Activated CD4-positive, alpha-beta T cell treated with anti-CD3 and anti-CD28 coated beads, Interleukin-2, amount 50 U/mL, for 24 hours (primary cell): ENCODE measurements around the gene DEDD2.

Experiments used
- DNase-seq, 2 donors: peaks; one replicate each; pipeline ENCODE4 v3.0.0-alpha.2; 2020; ENCODE audit warnings: low read depth in 1 of 2, low spot score in 1 of 2

Gene DEDD2

DNA sequence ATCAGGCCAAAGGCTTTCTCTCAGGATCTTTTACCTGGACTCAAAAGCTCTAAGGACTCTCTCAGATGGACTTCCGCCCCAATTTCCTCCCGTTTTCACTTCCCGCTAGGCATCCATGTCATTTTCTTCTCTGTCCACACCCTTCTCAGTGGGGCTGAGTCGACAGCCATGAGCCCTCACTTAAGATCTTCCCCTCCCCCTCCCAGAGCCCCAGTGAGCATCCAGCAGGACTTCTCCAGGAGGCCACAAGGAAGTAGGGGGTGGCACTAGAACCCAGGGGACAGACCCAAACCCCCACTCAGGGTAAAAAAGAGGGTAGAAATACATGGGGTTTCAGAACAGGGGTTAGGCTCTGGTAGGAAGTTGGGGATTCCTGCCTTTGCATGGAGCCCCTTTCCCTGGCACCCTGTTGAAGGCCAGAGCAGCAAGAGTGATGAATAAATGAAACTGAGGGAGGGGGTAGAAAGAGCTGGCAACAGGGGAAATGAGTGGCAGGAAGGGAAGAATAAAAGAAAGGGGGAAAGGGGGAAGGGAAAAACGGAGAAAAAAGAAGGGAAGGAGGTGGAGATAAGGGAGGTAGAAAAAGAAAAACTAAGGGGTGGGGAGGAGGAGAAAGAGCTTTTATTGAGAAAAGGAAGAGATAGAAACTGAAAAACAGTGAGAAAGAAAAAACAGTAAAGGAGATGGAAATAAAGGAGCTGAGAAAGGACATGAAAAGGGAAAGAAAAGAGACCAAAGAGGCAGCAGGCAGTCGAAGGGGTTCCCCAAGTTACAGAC, 42.3 kb downstream of the DEDD2 start:
- DNase-seq, result no peak

DNA sequence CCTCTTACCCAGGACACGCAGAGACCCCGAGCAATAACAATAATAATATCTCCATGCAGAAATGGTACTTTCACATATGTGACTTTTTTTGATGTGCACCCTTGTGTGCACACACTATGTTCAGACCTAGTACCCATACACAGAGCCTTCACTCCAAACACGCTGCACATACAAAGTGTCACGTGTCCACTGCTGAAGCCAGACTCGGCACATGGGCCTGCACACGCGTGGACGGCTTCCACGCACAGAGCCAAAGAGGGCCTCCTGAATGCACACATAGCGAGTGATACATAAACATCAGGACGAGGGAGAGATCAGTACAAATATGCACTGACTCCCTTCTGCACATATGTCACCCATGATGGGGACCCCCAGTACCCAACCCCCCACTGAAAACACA, 43.3 kb downstream of the DEDD2 start:
- DNase-seq, result no peak

DNA sequence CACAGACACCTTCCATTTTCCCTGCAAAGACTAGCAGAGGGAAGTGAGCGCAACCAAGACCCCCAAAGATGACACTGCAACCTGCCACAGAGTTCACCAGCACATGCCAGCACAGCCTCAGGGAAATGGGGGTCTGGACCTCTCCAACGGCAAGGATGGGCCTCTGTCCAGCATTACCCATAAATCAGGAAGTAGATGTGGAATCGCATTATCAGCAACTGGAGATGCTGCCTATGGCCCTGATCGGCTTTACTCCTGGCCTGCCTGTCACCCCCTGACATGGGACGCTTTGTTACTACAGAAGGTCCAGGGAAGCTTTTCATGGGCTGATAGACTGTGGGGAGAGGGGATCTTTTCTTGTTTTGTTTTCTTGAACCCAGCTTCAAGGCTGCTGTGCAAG, 43.8 kb downstream of the DEDD2 start:
- DNase-seq, result no peak

GRCh38 chr19:42172261-42172660, 45.2 kb downstream of the DEDD2 start:
- no peak for DNase-seq

- no peak for DNase-seq
These were observed 46.8 kb downstream of the DEDD2 start for GRCh38 chr19:42170715-42171114.

DNA sequence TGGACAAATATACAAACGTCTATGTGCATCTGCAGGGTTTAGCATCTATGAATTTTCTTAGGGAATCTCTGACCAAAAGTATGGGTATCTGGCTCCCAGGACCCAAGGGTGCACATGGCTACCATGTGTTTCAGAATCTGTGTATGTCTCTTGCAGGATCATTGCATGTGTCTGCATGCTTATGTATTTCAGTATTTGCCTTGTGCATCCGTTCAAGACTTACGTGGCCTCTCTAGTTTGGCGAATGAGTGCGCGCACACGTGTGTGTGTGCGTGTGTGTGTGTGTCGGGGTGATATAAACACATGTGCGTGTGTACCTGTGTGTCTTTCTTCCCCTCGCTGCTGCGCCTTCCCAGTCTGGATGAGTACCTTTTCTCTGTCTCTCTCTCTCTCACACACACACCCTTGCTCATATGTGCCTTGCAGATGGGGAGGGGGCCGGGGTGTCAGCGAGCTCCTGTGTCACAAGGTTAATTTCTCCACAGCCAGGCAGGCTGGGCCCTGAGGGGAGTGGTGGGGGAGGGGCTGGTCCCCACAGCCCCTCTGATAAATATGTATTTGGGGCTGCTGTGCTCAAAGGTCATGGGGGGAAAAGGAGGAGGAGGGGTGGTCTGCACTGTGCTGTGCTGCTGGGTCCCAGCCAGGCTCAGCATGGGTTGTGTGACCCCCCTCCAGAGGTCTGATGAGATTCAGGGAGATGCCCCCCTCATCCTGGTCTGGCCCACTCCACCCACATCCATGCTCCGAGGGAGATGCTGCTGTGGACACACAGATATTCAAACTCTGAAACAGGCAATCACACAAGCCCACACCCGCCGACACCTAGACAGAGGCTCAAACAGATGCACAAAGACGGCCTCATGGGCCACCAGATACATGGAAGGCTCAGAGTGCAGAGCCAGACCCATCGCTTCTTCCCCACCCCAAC, 47.7 kb downstream of the DEDD2 start:
- no peak for DNase-seq

- DNase-seq, result no peak
These were observed 49.3 kb downstream of the DEDD2 start for GRCh38 chr19:42168206-42168605.

- DNase-seq, result no peak
These were observed 51.2 kb downstream of the DEDD2 start for GRCh38 chr19:42166316-42166715.

- DNase-seq, result no peak
These were observed 52.3 kb downstream of the DEDD2 start for GRCh38 chr19:42165146-42165545.

- DNase-seq, result no peak
These were observed 55.7 kb downstream of the DEDD2 start for GRCh38 chr19:42161616-42162263.

DNA sequence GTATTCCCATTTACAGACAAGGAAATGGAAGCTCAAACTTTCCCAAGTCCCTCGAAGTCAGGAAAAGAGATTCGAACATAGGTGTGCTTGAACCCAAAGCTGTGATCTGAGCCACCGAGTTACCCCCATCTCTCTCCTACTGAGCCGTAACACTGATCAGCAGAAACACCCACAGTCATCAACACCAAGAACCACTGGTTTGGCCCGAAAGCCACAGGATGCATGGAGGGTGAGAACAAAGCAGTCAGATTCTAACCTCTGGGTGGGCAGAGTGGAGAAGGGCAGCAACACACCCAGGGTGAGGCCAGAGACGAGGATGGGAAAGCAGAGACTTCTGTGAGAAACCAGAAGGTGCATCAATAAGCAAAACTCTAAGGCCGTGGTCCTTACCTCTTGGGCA, 57.5 kb downstream of the DEDD2 start:
- DNase-seq, result no peak

GRCh38 chr19:42158926-42159325, 58.6 kb downstream of the DEDD2 start:
- no peak for DNase-seq

GRCh38 chr19:42156571-42156970, 60.9 kb downstream of the DEDD2 start:
- DNase-seq, result no peak

DNA sequence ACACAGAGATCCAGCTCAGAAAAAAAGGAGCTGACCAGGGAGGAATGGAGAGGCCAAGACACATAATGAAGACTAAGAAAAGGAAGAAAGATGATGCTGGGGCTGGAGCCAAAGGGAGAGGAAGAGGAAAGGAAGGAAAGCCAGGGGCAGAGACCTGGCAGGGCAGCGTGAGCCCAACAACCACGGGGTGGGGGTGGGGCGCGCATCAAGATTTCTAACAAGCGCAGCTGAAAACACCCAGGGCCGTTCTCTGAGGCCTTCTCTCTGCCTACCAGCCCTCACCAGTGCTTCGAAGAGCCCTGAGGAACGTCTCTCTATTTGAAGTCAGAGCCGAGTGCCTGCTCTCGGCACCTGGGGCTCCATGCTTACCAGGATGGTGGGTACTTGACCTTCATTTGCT, 61.7 kb downstream of the DEDD2 start:
- no peak for DNase-seq

DNA sequence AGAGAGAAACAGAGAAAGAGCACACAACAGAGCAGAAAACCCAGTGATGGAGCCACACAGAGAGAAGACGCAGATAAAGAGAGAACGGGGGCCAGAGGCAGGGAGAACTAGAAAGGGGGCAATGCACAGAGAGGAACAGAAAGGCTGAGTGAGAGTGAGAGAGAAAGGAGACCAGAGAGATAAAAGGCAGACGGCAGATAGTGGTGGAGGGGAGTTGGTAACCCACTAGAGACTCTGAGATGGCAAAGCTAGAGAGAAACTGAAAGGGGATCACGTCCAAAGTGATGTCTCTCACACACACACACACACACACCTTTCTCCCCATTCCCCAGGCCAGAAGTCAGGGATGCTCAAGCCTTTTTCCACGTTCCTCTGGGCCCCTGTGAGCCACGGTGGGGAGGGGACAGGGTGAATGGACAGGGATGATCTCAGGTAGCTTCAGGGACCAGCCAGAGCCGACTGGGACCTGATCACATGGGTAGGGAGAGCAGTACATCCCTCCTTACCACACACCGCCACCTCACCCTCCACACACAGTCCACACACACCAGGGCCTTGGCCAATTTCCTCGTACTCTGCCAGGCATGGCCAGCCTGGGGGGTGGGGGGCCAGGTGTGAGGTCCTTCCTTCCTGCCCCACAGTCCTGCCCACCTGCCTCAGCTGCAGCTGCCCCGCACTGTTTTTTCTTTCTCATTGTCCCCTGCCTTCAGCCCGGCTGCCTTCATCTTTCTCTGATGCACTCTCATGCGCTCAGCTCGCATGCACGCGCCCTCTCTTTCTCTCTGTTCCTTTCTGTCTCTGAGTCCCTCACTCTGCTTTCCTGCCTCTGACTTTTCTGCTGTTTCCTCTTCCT, 62.8 kb downstream of the DEDD2 start:
- DNase-seq, result no peak

GRCh38 chr19:42153672-42154433, 63.6 kb downstream of the DEDD2 start:
- DNase-seq, result no peak

- DNase-seq, result no peak
These were observed 64.4 kb downstream of the DEDD2 start for GRCh38 chr19:42152910-42153671.

- DNase-seq, result no peak
These were observed 65.4 kb downstream of the DEDD2 start for GRCh38 chr19:42151782-42152684.
